K562 (cell line): ENCODE measurements around the gene RBL1. TPM values are rescaled to one million over a fixed set of nuclear protein-coding genes. Genes with fewer than 3 reads are reported as not detected.
A peak's percentile ranks its signal among the peaks of the same experiment; 100 is the strongest.

Experiments used
- BRF1 ChIP-seq: IDR thresholded peaks from 3 replicates; pipeline ENCODE4 v1.6.1; 2011; ENCODE audit warnings: borderline replicate concordance, mild to moderate bottlenecking; ENCODE audit not compliant: insufficient read length; ENCODE audit errors: extremely low read depth
- FOSL1 ChIP-seq: fragments of 200-800 bp; sonication (Bioruptor generic); conservative IDR thresholded peaks from 2 replicates; pipeline ENCODE4 v1.6.1; 2016; ENCODE audit warnings: missing genetic modification characterization, missing compliant biosample characterization
- MBD2 ChIP-seq: sonication (generic); IDR thresholded peaks from 2 replicates; pipeline ENCODE4 v1.6.1; 2016; ENCODE audit warnings: low read depth, borderline replicate concordance
- PPARD ChIP-seq: fragments of 250-450 bp; sonication (Bioruptor Pico); IDR thresholded peaks from 2 replicates; pipeline ENCODE4 v1.8.0; 2022; ENCODE audit warnings: inconsistent platforms, mild to moderate bottlenecking, moderate library complexity
- SMARCA4 ChIP-seq: fragments of 450-650 bp; IDR thresholded peaks from 2 replicates; pipeline ENCODE4 v1.6.1; 2016
- ZNF668 ChIP-seq: fragments of 250-450 bp; sonication (Bioruptor Pico); IDR thresholded peaks from 2 replicates; pipeline ENCODE4 v1.8.0; 2022; ENCODE audit warnings: mild to moderate bottlenecking, inconsistent platforms
- ZNF76 ChIP-seq: fragments of 250-450 bp; sonication (Bioruptor Pico); IDR thresholded peaks from 2 replicates; pipeline ENCODE4 v1.4.0; 2020; ENCODE audit warnings: mild to moderate bottlenecking, moderate library complexity, borderline replicate concordance
- polyA plus RNA-seq, 8 experiments: library from polyadenylated mRNA; depleted of rRNA in 4 of 8; stranded (reverse) in 5 of 8; unstranded in 3 of 8; fragments of >200 nt; fragmentation: Nextera tagmentation in 2 of 8; fragmentation: Illumina TruSeq in 1 of 8; extraction: Ambion mirVana in 2 of 8; extraction: Trizol in 1 of 8; gene quantifications; 2 replicates each; pipeline versions ENCODE4 v1.2.1 to v1.2.3, GENCODE V29; 2011 to 2014; ENCODE audit warnings: inconsistent platforms in 1 of 8, missing spikeins in 1 of 8
- total RNA-seq, 7 experiments: library from RNA; depleted of rRNA in 6 of 7; stranded (reverse); fragments of >200 nt in 6 of 7; fragmentation: Illumina TruSeq in 2 of 7; extraction: Trizol in 2 of 7; gene quantifications; 2 replicates each; pipeline versions ENCODE4 v1.2.1 to v1.2.3, GENCODE V29; 2011 to 2021; ENCODE audit warnings: low replicate concordance in 1 of 7
- TF ChIP-seq, protein P1 (sequence below): fragments of 200-800 bp; sonication (Bioruptor generic); IDR thresholded peaks from 2 replicates; pipeline ENCODE4 v1.6.1; 2016; ENCODE audit warnings: missing genetic modification characterization, missing compliant biosample characterization
- TF ChIP-seq, protein P2 (sequence below): fragments of 450-650 bp; IDR thresholded peaks from 2 replicates; pipeline ENCODE4 v1.6.1; 2016; ENCODE audit warnings: borderline replicate concordance
- TF ChIP-seq, protein P3 (sequence below): fragments of 250-450 bp; sonication (Bioruptor Pico); IDR thresholded peaks from 2 replicates; pipeline ENCODE4 v1.9.0; 2021; ENCODE audit warnings: mild to moderate bottlenecking, inconsistent platforms
- TF ChIP-seq, protein P4 (sequence below): fragments of 250-450 bp; sonication (Bioruptor Pico); IDR thresholded peaks from 2 replicates; pipeline ENCODE4 v1.5.0; 2021; ENCODE audit warnings: mild to moderate bottlenecking, moderate library complexity

Gene RBL1
- total and polyA plus RNA-seq, 9 of the 15 experiments (the other 6 are each of a cell fraction or from before 2014, with no cell fraction given) = 4.0 to 25.9 (median 15.6) TPM

DNA sequence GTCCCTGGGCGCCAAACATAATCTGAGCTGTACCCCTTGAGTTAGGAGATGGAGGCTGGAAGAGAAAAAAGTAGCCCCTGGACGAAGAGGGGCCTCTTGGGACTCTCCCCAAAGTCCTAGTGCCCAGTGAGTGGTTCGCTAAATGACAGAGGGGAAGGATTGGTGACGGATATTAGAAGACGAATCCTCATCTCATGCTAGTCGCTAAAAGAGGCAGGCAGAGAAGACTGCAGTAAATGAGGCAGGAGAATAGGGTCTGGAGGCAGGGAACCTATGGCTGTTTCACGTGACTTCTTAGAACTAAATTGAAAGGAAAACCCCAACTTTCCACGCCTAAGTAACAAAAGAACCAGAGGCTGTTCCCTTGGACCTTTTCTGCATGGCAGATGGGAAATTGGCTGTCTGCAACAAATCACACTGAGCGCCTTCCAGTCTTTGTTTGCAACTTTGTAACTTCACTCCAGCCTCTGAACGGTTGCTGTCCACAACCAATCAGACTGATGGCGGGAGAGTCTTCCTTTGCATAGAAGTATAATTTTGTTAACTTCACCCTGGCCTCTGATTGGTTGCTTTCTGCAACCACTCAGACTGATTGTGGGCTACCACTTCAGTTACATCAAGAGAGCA lies 731 bp upstream of the RBL1 start (continued):
- TF ChIP-seq, protein P1, sequence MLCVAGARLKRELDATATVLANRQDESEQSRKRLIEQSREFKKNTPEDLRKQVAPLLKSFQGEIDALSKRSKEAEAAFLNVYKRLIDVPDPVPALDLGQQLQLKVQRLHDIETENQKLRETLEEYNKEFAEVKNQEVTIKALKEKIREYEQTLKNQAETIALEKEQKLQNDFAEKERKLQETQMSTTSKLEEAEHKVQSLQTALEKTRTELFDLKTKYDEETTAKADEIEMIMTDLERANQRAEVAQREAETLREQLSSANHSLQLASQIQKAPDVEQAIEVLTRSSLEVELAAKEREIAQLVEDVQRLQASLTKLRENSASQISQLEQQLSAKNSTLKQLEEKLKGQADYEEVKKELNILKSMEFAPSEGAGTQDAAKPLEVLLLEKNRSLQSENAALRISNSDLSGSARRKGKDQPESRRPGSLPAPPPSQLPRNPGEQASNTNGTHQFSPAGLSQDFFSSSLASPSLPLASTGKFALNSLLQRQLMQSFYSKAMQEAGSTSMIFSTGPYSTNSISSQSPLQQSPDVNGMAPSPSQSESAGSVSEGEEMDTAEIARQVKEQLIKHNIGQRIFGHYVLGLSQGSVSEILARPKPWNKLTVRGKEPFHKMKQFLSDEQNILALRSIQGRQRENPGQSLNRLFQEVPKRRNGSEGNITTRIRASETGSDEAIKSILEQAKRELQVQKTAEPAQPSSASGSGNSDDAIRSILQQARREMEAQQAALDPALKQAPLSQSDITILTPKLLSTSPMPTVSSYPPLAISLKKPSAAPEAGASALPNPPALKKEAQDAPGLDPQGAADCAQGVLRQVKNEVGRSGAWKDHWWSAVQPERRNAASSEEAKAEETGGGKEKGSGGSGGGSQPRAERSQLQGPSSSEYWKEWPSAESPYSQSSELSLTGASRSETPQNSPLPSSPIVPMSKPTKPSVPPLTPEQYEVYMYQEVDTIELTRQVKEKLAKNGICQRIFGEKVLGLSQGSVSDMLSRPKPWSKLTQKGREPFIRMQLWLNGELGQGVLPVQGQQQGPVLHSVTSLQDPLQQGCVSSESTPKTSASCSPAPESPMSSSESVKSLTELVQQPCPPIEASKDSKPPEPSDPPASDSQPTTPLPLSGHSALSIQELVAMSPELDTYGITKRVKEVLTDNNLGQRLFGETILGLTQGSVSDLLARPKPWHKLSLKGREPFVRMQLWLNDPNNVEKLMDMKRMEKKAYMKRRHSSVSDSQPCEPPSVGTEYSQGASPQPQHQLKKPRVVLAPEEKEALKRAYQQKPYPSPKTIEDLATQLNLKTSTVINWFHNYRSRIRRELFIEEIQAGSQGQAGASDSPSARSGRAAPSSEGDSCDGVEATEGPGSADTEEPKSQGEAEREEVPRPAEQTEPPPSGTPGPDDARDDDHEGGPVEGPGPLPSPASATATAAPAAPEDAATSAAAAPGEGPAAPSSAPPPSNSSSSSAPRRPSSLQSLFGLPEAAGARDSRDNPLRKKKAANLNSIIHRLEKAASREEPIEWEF = 0 out of 2 replicates have a peak, but pooled peaks have one; percentile 18
- TF ChIP-seq, protein P2, sequence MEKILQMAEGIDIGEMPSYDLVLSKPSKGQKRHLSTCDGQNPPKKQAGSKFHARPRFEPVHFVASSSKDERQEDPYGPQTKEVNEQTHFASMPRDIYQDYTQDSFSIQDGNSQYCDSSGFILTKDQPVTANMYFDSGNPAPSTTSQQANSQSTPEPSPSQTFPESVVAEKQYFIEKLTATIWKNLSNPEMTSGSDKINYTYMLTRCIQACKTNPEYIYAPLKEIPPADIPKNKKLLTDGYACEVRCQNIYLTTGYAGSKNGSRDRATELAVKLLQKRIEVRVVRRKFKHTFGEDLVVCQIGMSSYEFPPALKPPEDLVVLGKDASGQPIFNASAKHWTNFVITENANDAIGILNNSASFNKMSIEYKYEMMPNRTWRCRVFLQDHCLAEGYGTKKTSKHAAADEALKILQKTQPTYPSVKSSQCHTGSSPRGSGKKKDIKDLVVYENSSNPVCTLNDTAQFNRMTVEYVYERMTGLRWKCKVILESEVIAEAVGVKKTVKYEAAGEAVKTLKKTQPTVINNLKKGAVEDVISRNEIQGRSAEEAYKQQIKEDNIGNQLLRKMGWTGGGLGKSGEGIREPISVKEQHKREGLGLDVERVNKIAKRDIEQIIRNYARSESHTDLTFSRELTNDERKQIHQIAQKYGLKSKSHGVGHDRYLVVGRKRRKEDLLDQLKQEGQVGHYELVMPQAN = no peak
- TF ChIP-seq, protein P3, sequence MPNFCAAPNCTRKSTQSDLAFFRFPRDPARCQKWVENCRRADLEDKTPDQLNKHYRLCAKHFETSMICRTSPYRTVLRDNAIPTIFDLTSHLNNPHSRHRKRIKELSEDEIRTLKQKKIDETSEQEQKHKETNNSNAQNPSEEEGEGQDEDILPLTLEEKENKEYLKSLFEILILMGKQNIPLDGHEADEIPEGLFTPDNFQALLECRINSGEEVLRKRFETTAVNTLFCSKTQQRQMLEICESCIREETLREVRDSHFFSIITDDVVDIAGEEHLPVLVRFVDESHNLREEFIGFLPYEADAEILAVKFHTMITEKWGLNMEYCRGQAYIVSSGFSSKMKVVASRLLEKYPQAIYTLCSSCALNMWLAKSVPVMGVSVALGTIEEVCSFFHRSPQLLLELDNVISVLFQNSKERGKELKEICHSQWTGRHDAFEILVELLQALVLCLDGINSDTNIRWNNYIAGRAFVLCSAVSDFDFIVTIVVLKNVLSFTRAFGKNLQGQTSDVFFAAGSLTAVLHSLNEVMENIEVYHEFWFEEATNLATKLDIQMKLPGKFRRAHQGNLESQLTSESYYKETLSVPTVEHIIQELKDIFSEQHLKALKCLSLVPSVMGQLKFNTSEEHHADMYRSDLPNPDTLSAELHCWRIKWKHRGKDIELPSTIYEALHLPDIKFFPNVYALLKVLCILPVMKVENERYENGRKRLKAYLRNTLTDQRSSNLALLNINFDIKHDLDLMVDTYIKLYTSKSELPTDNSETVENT (CRISPR knock-in tag) = no peak
- TF ChIP-seq PPARD (CRISPR knock-in tag) (no peak), BRF1 (no peak), ZNF76 (CRISPR knock-in tag) (no peak), FOSL1 (tag) (no peak; the same call in 1 of the 2 replicates), SMARCA4 (no peak), ZNF668 (CRISPR knock-in tag) (no peak), MBD2 (no peak)
- TF ChIP-seq, protein P4, sequence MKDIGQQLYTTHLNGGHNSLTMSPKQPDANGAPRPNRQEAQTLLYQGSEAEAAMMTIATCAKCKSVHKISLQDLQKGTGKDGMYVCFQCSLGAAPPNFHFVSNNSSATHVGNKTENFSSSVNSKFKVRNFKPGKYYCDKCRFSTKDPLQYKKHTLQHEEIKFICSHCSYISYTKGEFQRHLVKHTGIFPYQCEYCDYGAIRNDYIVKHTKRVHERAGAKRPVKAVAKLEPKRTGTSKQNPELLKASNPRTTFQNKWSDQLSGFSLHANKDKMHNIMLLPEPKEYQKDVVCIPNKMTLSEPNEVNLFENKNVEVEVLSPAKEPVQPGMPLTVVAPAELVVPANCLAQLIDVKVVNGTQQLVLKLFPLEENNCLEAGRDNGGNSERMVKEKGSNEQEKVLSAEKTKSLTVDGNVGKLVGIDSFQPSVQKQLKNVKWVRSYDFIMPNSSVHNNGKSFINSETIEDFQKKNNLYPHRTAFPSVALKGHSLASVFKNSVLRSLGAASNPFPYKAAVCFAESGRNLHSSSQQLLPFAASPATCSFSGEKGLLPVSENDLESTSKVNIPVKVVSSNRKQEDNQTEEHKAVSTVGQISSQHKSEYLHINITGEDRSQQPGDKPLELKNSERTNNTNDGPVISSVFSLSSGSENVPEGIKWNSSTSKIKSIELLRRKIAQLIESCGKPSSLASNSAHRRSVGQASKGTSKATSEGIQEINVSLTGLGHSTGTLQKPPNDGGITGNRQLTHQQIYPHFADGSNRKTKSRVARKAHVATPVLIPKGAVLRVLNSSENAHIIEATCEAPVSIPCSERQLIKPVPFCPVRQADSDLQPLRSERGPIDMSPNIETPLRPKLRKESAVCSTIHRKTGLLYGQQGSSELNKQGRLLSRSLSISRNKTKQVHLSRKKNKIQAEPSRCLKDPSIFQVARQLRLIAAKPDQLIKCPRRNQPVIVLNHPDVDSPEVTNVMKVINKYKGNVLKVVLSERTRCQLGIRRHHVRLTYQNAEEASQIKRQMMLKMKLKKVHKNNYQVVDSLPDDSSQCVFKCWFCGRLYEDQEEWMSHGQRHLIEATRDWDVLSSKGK (CRISPR knock-in tag) = no peak
